Spleen (tissue), 11 donors: ENCODE data around the gene STAC2. TPM values are rescaled to one million over a fixed set of nuclear protein-coding genes. Genes with fewer than 3 reads are reported as not detected.

Experiments
- DNase-seq: peaks from one replicate; pipeline ENCODE4 v3.0.0-alpha.2; 2020
- H3K27ac ChIP-seq, 8 donors: fragments of 200-600 bp; sonication (generic) in 7 of 8; 1 replicate in 4 of 8; 2 replicates in 4 of 8; pipeline versions ENCODE4 v1.5.0 to v1.8.0; 2016 to 2021; ENCODE audit warnings: inconsistent platforms in 4 of 8, mild to moderate bottlenecking in 4 of 8, moderate library complexity in 1 of 8
- H3K27me3 ChIP-seq, 7 donors: fragments of 200-600 bp; sonication (generic) in 6 of 7; replicated peaks in 1 of 7; 1 replicate in 4 of 7; 2 replicates in 3 of 7; pipeline versions ENCODE4 v1.5.0 to v1.8.0; 2016 to 2021; ENCODE audit warnings: inconsistent platforms in 3 of 7, mild to moderate bottlenecking in 1 of 7
- H3K36me3 ChIP-seq, 6 donors: fragments of 200-600 bp; sonication (generic) in 5 of 6; 1 replicate in 4 of 6; 2 replicates in 2 of 6; pipeline versions ENCODE4 v1.5.0 to v1.8.0; 2016 to 2021; ENCODE audit warnings: inconsistent platforms in 2 of 6
- H3K4me1 ChIP-seq, 6 donors: fragments of 200-600 bp; sonication (generic) in 5 of 6; 1 replicate in 3 of 6; 2 replicates in 3 of 6; pipeline versions ENCODE4 v1.5.0 to v1.8.0; 2016 to 2021; ENCODE audit warnings: inconsistent platforms in 3 of 6
- H3K4me3 ChIP-seq, 8 donors: fragments of 200-600 bp; sonication (generic) in 7 of 8; 1 replicate in 4 of 8; 2 replicates in 4 of 8; pipeline versions ENCODE4 v1.5.0 to v1.8.0; 2016 to 2021; ENCODE audit warnings: inconsistent platforms in 4 of 8, mild to moderate bottlenecking in 4 of 8, moderate library complexity in 2 of 8
- H3K9me3 ChIP-seq, 8 donors: fragments of 200-600 bp; sonication (generic) in 7 of 8; 1 replicate in 4 of 8; 2 replicates in 4 of 8; pipeline versions ENCODE4 v1.5.0 to v1.8.0; 2016 to 2021; ENCODE audit warnings: inconsistent platforms in 4 of 8
- POLR2A ChIP-seq, 3 donors: fragments of 450-650 bp; IDR thresholded peaks; one replicate each; pipeline ENCODE4 v1.5.1; 2017; ENCODE audit warnings: antibody characterized with exemption in 3 of 3, mild to moderate bottlenecking in 1 of 3
- POLR2AphosphoS5 ChIP-seq, 3 donors: sonication (generic); formaldehyde crosslinking; IDR thresholded peaks; one replicate each; pipeline ENCODE4 v1.5.1; 2017; ENCODE audit warnings: antibody characterized with exemption in 3 of 3
- WGBS, 5 donors: extraction: QIAGEN DNeasy Blood & Tissue Kit in 3 of 5; methylation state at CpG; one replicate each; pipeline versions ENCODE4 v1.1.5 to v1.1.7; 2013 to 2018; 5-methylcytosine and 5-hydroxymethylcytosine counted together
- intact Hi-C: fragments of 100-400 bp; cut with DNase I; formaldehyde crosslinking; loops from one replicate; pipeline ENCODE4 v1.15.0; 2023; ENCODE audit warnings: low total_unique reads
- polyA plus RNA-seq, 3 donors: library from polyadenylated mRNA; stranded (reverse); fragments of 200-250 nt; gene quantifications; one replicate each; pipeline ENCODE4 v1.2.1, GENCODE V29; 2013
- total RNA-seq, 7 donors: library from RNA; depleted of rRNA in 3 of 7; stranded (reverse); fragments of >200 nt in 3 of 7; fragmentation: NEBNext Ultra II Directional in 4 of 7; extraction: Animal tissue kit (Norgen Biotek cat#: 25700) in 4 of 7; gene quantifications; one replicate each; pipeline versions ENCODE4 v1.1.0 to v1.2.1, GENCODE V29; 2016 to 2021
- TF ChIP-seq, protein P1 (sequence below), 11 experiments: fragments of 200-600 bp in 7 of 11; fragments of 450-650 bp in 4 of 11; sonication (generic) in 4 of 11; IDR thresholded peaks in 8 of 11; conservative IDR thresholded peaks in 3 of 11; 1 replicate in 7 of 11; 2 replicates in 4 of 11; pipeline versions ENCODE4 v1.4.0 to v1.8.0; 2016 to 2021; ENCODE audit warnings: antibody characterized with exemption in 11 of 11, inconsistent platforms in 4 of 11, mild to moderate bottlenecking in 1 of 11
- donor health status: healthy with polysubstance abuse.
- donor health status: DM: no; HTN: no; CAD: no; lungs with moderate emphysema.
- donor health status: DM: no; HTN: no; CAD: no.
- donor health status: Bipolar disorder and iron deficiency.
- donor health status: healthy.
- donor health status: DM: no; HTN: no; CAD: no.
- donor health status: DM: yes; HTN: yes; CAD: no.

STAC2 gene
- total and polyA plus RNA-seq, 10 donors: 0.06 to 0.56 (median 0.27) TPM; not detected in 7

DNA sequence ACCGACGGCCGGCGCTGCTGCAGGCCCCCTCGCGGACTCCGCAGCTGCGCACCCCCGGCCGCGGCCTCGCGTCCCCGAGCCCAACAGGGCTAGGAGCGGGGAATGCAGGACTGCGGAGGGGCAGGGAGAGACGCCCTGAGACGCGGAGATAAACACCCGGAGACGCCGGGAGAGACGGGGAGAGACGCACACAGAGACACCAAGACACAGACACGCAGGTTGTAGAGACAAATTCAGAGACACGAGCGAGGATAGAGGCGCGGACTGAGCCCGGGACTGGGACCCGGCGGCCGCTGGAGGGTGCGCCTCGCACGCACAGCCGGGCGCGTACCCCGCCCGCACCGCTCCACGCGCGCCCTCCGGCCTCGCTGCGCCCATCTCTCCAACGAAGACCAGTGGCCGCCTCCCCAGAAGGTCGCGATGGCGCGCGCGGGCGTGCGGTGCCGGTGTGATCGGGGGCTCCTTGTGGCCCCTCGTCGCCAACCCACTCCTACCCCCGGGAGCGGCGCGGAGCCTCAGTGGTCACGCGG is 902 bp downstream of the STAC2 start:
- H3K27me3 ChIP-seq: peaks cover 9 to 76% (median 50%) of the 10 kb centered on the region in 7 donors
- peaks cover 15 to 25% (median 24%) of the 10 kb centered on the region in 6 donors for H3K4me1 ChIP-seq
- 1 to 5% (median 3%) methylated on average over 32 to 68 of the region's 68 CpGs for WGBS, 5 donors
- no peaks in the 10 kb centered on the region for H3K36me3 ChIP-seq
- H3K9me3 ChIP-seq: no peaks in the 10 kb centered on the region
- no peak overlapping the region for H3K27ac ChIP-seq
- no peak for DNase-seq
- intact Hi-C loops: no loop called here
- peak overlapping the region in 7 of 8 donors; percentile 24 to 68 (median 38) for H3K4me3 ChIP-seq
- TF ChIP-seq POLR2AphosphoS5 (IDR thresholded peaks at IDR 0.05): no peak
- TF ChIP-seq, protein P1, sequence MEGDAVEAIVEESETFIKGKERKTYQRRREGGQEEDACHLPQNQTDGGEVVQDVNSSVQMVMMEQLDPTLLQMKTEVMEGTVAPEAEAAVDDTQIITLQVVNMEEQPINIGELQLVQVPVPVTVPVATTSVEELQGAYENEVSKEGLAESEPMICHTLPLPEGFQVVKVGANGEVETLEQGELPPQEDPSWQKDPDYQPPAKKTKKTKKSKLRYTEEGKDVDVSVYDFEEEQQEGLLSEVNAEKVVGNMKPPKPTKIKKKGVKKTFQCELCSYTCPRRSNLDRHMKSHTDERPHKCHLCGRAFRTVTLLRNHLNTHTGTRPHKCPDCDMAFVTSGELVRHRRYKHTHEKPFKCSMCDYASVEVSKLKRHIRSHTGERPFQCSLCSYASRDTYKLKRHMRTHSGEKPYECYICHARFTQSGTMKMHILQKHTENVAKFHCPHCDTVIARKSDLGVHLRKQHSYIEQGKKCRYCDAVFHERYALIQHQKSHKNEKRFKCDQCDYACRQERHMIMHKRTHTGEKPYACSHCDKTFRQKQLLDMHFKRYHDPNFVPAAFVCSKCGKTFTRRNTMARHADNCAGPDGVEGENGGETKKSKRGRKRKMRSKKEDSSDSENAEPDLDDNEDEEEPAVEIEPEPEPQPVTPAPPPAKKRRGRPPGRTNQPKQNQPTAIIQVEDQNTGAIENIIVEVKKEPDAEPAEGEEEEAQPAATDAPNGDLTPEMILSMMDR (IDR thresholded peaks at IDR 0.05 in 8 of 11, conservative IDR thresholded peaks at IDR 0.05 in 3 of 11): peak in 1 of 11 experiments; percentile 10

DNA sequence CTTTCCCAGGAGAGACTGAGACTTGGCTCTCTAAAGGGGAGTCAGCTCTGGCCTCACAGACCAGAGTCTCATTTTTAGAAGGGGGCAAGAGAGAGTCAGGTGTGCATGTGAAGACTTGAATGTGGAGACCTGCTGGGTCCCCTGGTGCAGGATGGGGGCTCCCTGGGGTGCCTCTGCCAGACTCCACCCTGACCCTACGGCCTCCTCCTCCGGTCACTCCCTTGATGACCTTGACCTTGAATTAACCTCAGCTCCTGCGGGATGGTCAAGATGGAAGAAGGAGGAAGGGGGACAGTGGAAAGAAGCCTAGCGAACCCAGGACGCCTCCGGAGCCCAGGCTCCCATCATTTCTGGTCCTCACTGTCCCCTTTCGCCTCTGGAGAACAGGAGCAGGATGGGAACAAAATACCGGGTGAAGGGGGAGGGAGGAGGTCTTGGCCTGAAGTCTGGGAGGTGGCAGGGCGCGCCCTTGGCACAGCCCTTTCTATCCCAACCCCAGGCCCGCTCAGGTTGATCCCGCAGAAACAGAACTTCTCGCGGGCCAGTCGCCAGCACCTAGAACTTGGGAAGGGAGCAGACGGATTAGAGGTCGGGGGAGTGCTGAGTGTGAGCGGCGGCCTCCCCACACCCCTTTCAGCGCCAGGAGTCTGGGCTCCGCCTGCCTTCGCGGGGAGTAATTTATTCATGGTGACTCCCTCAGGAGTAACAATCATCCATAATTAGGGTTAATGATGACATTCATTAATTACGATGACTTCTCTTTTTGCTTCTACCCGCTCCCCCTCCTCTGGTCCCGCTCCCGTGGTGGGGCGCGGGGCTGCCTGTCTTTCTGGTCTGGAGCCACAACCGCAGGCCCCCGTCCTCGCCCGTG is 1.6 kb downstream of the STAC2 start:
- TF ChIP-seq, protein P1 (IDR thresholded peaks at IDR 0.05 in 8 of 11, conservative IDR thresholded peaks at IDR 0.05 in 3 of 11): no peak
- no peak for TF ChIP-seq POLR2AphosphoS5 (IDR thresholded peaks at IDR 0.05)
- no peak for TF ChIP-seq POLR2A (IDR thresholded peaks at IDR 0.05)
- Histone ChIP-seq H3K27me3 (peaks cover 9 to 75% (median 44%) of the 10 kb centered on the region in 7 donors), H3K36me3 (no peaks in the 10 kb centered on the region), H3K9me3 (no peaks in the 10 kb centered on the region), H3K4me3 (peak overlapping the region in 3 of 8 donors; percentile 38 to 68 (median 41)), H3K4me1 (peaks cover 15 to 25% (median 24%) of the 10 kb centered on the region in 6 donors), H3K27ac (no peak overlapping the region)
- intact Hi-C loops: no loop called here
- 38 to 47% (median 42%) methylated on average over 33 of the region's 33 CpGs for WGBS, 5 donors
- no peak for DNase-seq

- intact Hi-C loops: no loop called here
- no peak for DNase-seq
- H3K9me3 ChIP-seq: no peaks in the 10 kb centered on the region
- H3K27me3 ChIP-seq: peaks cover 9 to 75% (median 41%) of the 10 kb centered on the region in 7 donors
- peaks cover 15 to 25% (median 24%) of the 10 kb centered on the region in 6 donors for H3K4me1 ChIP-seq
- H3K36me3 ChIP-seq: no peaks in the 10 kb centered on the region
- TF ChIP-seq, protein P1 (IDR thresholded peaks at IDR 0.05 in 8 of 11, conservative IDR thresholded peaks at IDR 0.05 in 3 of 11): no peak
- TF ChIP-seq POLR2A (IDR thresholded peaks at IDR 0.05): no peak
- no peak for TF ChIP-seq POLR2AphosphoS5 (IDR thresholded peaks at IDR 0.05)
- no peak overlapping the region for H3K27ac ChIP-seq
- WGBS, 5 donors: 68 to 82% (median 78%) methylated on average over 8 to 9 of the region's 9 CpGs
- H3K4me3 ChIP-seq: no peak overlapping the region
These were observed 2.6 kb downstream of the STAC2 start for GRCh38 chr17:39222866-39223834.
